CD4-positive, alpha-beta T cell treated with Interleukin-4 for 4 hours (primary cell): ENCODE results near the gene AGR3.
"Not testable (repeated sequence)": the region's sequence is repeated elsewhere in the genome, so short reads cannot be mapped to it uniquely, and the experiment has no call there.

ENCODE experiments used
- DNase-seq: peaks from one replicate; pipeline ENCODE4 v3.0.0-alpha.2; 2020

The AGR3 gene

GRCh38 chr7:16889851-16890415, 8.2 kb upstream of the AGR3 start:
- no peak for DNase-seq

- DNase-seq = no peak
Observed at GRCh38 chr7:16889305-16889704, 7.5 kb upstream of the AGR3 start.

- no peak for DNase-seq
Observed at GRCh38 chr7:16883918-16884317, 2.1 kb upstream of the AGR3 start.

GRCh38 chr7:16880554-16880953, 1.2 kb downstream of the AGR3 start:
- no peak for DNase-seq

DNA sequence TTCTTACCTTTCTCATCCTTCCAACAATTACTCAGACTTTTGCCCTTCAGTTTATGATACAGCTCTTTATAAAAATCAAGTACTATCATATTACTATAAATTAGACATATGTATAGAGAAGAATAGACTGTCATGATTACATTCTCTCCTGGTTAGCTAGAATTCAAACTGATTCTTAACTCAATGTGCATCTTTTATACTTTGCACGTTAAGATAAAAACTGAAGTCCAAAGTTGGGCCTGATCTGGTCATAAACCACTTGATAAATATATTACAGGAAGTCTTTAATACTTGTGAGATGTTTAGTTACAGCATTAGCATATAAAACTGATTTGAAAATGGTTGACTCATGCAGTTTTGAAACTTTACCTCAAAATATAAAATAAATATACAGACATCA, 2.6 kb downstream of the AGR3 start:
- no peak for DNase-seq

GRCh38 chr7:16875861-16876260, 5.9 kb downstream of the AGR3 start:
- DNase-seq = no peak

DNA sequence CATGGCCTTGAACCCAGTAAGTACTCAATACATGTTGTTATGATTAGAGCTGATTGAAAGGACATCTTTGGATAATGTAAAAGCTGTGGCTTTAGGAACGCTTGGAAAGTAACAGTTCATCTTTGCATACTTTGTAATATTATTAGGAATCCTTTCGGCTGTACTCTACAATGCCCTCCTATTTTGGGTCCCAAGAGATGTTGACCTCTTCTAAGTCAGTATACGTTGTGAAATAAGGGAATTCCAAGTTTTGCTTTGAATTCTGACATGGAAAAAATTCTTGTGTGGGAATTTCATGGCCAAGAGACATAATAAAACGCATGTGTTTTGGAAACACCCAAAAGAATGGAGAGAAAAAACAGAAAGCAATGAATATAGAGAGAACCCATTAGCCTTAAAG, 7.7 kb downstream of the AGR3 start:
- DNase-seq = no peak

DNA sequence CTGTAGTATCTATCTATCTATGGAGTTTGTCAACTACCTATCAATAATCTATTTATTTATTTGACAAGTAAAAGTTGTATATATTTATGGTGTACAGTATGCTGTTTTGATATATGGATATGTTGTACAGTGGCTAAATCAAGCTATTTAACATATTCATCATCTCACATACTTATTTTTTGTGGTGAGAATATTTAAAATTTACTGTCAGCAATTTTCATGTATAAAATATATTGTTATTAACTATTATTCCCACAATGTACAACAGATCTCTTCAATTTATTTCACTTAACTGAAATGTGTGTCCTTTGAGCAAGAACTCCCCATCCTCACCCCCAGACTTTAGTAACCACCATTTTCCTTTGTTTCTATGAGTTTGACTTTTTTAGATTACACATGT, 14.5 kb downstream of the AGR3 start:
- no peak for DNase-seq

- DNase-seq = not testable (repeated sequence)
Observed at GRCh38 chr7:16853189-16853588, 28.6 kb downstream of the AGR3 start.

GRCh38 chr7:16851829-16852228, 30.0 kb downstream of the AGR3 start:
- DNase-seq = peak; percentile 7

GRCh38 chr7:16850614-16851466, 30.9 kb downstream of the AGR3 start:
- no peak for DNase-seq

DNA sequence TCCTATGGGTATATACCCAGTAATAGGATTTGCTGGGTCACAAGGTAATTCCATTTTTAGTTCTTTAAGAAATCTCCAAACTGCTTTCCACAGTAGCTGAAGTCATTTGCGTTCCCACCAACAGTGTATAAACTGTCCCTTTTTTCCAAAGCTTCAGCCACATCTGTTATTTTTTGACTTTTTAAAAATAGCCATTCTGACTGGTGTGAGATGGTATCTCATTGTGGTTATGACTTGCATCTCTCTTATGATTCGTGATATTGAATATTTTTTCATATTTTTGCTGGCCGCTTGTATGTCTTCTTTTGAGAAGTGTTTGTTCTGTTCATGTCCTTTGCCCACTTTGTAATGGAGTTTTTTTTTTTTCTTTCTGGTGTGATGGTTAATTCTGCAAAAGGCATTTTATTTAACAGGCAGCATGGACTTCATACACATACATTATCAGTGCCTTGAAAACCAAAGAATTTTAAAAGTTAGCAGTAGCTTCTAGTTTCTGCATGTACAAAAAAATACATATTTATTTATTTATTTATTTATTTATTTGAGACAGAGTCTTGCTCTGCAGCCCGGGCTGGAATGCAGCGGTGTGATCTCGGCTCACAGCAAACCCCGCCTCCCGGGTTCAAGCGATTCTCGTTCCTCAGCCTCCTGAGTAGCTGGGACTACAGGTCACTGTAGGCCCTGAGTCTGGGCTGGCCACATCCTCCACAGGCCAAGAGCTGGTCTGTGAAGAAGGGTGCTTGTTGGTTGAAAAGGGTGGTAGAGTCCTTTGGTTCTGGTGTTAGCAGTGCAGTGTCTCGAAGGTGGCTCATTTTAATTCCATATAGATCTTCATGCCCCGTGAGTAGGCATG, 32.3 kb downstream of the AGR3 start:
- no peak for DNase-seq

DNA sequence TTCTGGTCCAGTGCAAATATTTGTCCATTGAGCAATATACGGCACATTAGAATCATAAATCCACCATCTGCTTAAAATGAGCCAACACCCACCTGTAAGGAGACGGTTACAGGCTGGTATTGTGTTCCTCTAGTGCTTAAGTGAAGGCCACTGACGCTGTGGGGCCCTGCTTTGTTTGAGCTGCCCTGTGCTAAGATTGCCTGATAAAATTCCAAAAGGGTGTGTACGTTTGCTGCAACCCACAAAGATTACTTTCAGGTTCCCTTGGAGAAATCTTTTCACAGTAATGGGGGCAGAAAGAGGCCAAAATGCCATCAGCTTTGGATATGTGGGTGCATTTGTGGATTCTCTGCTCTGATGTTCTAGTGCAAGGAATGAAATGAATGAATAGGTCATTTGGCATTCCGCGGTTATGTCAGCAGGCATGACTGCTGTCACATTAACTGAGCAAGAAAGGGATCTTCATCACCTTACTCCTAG, 34.4 kb downstream of the AGR3 start:
- no peak for DNase-seq

DNA sequence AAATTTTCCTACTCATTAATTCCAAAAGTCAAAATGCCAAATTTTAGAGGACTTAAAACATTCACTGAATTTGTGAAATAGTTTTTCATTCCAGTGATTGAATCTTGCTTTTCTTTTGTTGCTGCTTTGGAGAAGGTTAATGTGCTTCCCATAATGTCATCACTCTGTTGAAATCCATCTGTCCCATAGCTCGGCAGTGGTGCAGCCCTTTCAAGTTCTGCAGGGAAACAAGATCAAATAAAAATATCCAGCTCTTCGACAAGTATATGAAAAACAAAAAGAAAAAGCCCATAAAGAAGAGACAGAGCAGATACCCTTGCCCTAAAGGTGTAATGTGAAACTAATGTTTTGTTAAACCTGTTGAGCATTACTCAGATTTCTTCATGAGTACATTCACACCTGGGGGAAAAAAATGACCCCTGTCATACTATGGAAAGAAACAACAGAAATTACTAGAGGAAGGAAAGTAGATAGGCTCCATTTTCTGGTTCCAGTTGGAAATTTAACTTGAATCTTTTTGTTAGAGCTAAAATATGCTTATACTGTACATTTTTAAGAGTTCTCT, 35.1 kb downstream of the AGR3 start:
- DNase-seq = no peak

DNA sequence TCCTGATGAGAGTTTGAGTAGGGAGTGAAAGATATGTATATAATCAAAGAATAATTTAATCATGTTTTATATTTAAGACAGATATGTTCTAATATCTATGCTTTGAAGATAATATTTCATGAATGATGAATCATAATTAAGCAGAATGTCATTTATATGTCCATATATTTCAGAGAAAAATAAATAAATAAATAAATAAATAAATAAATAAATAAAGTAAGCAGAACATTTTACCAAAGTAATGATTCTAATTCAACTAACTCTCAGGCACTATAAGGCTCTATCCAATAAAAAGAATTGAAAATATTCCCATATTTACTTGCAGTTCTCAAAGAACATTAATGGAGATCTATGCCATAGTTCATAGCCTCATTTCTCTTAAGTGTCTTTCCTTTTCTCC, 36.0 kb downstream of the AGR3 start:
- no peak for DNase-seq

DNA sequence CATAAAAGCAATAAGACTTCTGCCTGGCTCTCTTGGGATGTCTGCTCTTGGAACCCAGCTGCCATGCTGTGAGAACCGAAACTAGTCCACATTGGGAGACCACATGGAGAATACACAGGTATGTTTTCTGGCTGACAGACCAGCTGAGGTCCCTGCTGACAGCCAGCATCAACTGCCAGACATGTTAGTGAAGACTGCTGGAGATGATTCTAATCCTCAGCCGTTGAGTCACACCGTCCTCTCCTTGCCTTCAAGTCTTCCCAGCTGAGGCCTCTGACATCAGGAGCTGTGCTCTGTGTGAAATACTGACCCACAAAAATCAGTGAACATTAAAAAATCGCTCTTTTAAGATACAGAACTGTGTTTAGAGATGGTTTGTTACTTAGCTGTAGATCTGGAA, 40.1 kb downstream of the AGR3 start:
- no peak for DNase-seq

- DNase-seq = no peak
Observed at GRCh38 chr7:16840094-16840493, 41.7 kb downstream of the AGR3 start.

- no peak for DNase-seq
Observed at GRCh38 chr7:16839646-16840045, 42.1 kb downstream of the AGR3 start.

GRCh38 chr7:16838891-16839290, 42.9 kb downstream of the AGR3 start:
- no peak for DNase-seq

- no peak for DNase-seq
Observed at GRCh38 chr7:16838386-16838785, 43.4 kb downstream of the AGR3 start.

- DNase-seq = no peak
Observed at GRCh38 chr7:16836481-16836880, 45.3 kb downstream of the AGR3 start.

GRCh38 chr7:16833373-16833772, 48.4 kb downstream of the AGR3 start:
- no peak for DNase-seq

- DNase-seq = no peak
Observed at GRCh38 chr7:16826060-16826459, 55.7 kb downstream of the AGR3 start.
